Epithelial cell of proximal tubule (primary cell): ENCODE measurements around the gene PDE4DIP. TPM values are rescaled to one million over a fixed set of nuclear protein-coding genes. Genes with fewer than 3 reads are reported as not detected.
"Not testable (repeated sequence)": the region's sequence is repeated elsewhere in the genome, so short reads cannot be mapped to it uniquely, and the experiment has no call there.

Source experiments
- DNase-seq: peaks from one replicate; pipeline ENCODE4 v3.0.0-alpha.2; 2011; ENCODE audit warnings: low read depth
- H3K4me3 ChIP-seq: 2 replicates; pipeline ENCODE4 v1.5.1; 2011; ENCODE audit warnings: low read depth, mild to moderate bottlenecking, low read length
- total RNA-seq: library from RNA; depleted of rRNA; stranded (reverse); fragments of >200 nt; gene quantifications from 2 replicates; pipeline ENCODE4 v1.2.3, GENCODE V29; 2015

PDE4DIP gene
- total RNA-seq, 1 donor from 2014 or later, result 9.9 TPM

- not testable (repeated sequence) for H3K4me3 ChIP-seq, DNase-seq
Observed at GRCh38 chr1:148862590-148862989, 18.4 kb downstream of the PDE4DIP start.

DNA sequence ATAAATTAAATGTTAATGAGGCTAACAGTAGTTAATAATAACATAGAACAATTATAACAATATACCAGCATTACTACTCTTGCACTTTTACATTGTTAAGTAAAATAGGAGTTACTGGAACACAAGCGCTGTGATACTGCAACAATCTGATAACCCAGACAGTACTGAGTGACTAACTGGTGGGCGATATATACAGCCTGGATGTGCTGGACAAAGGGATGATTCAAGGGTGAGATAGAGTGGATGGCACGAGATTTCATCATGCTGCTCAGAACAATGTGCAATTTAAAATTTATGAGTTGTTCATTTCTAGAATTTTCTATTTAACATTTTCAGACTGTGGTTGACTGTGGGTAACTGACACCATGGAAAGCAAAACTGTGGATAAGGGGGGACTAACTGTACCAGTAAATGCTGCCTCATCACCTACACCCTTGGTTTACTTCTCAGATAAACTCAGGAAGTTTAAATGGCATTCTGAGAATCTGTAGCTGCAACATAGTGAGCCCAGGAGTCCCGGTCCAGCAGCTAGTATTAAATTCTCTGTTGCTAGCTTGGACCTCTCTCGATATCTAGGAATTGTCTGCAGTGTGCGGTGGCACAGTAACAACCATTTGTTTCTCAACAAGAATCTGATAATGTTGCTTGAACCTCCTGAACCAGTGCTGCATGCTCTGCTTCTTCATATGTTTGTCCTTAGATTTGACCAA is 24.9 kb downstream of the PDE4DIP start:
- not testable (repeated sequence) for H3K4me3 ChIP-seq, DNase-seq

- DNase-seq, H3K4me3 ChIP-seq: not testable (repeated sequence)
Observed at GRCh38 chr1:148869634-148869961, 25.4 kb downstream of the PDE4DIP start.

DNA sequence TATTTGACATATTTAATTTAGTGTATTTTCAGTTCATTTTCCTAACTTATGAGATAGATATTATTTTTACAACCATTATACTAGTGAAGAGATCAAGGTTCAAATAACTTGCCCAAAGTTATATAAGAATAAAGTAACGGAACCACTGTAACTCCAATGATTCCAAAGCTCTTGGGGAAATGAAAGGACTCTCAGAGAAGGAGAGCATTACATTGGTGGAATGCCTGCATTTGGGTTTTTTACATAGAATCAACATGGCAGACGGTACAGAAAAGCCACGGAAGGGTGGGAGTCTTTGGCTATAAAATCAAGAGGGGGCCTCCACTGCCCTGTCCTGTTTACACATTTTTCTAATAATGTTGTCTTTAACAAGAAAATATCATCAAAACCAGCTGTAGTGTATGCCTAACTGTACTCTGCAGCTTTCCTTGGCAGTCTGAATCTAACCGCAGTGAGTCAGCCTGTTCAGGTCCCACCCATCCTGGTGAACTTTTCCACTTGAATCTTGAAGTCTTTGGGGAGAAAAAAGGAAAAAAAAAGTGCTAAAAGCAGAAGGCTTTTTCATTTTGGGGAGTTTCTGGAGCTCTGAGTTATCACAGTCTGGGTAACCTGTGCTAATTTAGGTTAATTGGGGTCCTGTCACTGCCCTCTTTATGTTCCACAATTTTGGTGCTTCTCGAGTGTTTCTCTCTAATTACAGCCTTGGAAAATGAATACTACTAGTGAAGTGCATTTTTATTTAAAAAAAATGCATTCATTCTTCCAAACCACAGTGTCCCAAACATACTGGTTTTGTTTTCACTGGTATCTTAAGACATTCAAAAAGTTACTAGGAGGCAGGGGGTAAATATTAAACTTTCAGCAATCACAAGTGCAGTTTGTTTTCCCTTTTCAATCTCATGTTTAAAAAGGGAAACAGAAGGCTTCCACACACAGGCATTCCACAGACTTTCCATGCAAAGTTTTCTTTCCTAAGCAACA is 30.5 kb downstream of the PDE4DIP start:
- not testable (repeated sequence) for H3K4me3 ChIP-seq, DNase-seq

- DNase-seq, H3K4me3 ChIP-seq: not testable (repeated sequence)
Observed at GRCh38 chr1:148879812-148880416, 35.7 kb downstream of the PDE4DIP start.

GRCh38 chr1:148881261-148881660 is 37.0 kb downstream of the PDE4DIP start:
- H3K4me3 ChIP-seq, DNase-seq: not testable (repeated sequence)

DNA sequence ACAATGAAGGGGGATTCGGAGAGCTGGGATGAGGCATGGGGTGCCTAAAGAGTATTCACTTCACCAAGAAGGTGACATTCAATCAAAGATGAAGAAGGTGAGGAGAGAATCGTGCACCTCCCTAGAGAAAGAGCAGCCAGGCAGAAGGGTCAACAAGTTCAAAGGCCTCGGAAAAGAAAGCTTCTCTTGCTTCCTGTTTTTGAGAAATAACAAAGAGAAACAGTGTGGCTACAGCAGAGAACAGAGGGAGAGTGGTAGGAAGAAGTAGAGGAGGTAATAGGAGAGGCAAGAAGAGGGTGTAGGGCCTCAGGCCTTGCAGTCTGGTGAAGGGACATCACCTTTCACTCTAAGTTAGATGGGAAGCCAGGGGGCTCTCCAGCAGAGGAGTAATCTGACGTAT is 41.0 kb downstream of the PDE4DIP start:
- DNase-seq, H3K4me3 ChIP-seq: not testable (repeated sequence)

GRCh38 chr1:148886293-148886692 is 42.1 kb downstream of the PDE4DIP start:
- H3K4me3 ChIP-seq, DNase-seq: not testable (repeated sequence)

DNA sequence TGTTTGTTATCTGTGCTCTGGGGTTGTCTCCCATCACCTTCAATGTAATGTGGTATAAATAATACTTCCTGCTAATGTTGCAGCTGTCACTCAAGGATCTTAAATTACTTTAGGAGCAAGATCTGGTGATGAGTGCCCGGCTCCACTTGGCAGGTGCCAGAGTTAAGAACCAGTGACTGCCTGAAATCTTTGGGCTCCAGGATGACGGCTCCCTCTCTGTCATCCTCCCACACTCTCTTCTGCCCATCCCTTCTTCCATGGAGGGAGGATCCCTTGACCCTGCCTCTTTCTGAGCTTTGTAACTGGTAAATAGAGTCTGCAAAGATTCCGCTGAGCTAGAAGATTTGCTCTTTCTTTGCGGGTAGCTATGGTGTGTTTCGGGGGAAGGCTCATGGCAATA is 44.4 kb downstream of the PDE4DIP start:
- not testable (repeated sequence) for DNase-seq

DNA sequence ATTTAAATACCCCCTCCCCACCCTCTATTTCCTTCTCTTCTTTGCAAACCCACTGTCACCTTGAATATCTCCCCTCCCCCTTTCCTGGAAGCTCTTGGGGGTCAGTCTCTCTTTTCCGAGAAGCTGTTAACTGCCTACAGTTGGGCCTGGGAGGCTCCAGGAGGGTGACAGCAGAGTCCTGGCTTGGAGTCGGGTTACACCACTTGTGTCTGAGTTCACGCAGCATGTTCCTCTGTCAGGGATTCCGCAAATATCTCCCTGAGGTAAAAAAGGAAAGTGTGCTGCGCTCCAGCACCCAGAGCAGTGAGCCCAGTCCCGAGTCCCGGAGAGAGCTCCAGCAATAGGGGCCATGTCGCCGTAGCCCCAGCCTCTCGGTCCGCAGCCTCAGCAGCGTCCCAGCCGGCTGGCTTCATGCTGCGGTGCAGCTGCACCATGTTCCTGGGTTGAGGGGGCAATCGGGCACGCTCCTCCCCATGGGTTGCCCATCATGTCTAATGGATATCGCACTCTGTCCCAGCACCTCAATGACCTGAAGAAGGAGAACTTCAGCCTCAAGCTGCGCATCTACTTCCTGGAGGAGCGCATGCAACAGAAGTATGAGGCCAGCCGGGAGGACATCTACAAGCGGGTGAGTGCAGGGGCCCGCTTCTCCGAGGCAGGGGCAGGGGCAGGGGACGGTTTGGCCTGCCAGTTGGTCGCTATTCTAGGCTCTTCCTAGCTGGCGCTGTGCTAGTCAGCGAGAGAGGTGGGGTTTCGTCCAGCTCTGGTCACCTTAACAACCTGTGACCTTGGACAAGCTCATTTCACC is 45.2 kb downstream of the PDE4DIP start:
- H3K4me3 ChIP-seq, DNase-seq: not testable (repeated sequence)

More for the DNA sequence above, 44.4 kb downstream of the PDE4DIP start:
- not testable (repeated sequence) for H3K4me3 ChIP-seq

- not testable (repeated sequence) for DNase-seq, H3K4me3 ChIP-seq
Observed at GRCh38 chr1:148890075-148890568, 45.9 kb downstream of the PDE4DIP start.

DNA sequence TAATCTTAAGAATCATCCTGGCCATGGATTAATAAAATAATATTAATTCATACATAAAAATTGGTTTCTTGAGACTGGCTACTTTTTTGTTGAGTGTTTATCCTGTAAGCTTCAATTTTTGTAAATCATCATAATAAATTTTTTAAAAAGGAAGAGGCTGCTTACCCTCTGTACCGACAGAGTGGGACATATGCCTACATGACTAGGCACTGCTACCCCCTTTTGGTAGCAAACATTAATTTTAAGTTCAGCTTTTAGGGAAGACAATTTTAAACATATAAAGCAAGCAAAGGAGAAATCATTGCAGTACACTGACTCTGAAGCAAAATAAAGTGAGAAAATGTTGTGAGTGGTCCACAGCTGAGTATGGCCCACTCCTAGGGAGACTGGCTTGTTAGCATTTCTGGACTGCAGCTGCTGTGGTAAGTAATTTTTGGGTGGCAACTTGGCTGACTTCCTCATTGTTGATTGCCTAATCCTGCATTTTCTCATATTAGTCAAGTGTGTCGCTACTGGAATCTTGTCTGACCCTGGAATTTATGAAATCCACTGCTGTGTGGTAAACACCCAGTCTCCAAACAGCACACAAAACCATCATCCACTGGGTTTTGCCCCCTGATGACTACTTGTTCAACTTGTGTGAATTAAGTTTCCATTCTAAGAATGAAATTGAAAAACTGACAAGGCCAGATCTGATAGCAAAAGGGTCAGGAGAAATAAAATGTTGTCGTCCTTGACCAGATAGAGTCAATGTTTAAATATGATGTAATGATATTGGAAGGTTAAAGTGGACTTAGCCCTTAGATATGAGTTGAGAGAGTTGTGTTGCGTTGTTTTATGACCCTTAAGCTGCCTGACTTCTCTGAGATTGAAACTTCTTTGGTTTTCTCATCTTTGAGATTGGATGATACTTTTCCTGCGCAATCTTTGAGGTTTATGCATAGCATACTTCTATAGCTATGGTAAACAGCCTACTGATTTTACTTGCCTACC is 50.4 kb downstream of the PDE4DIP start:
- DNase-seq, H3K4me3 ChIP-seq: not testable (repeated sequence)

DNA sequence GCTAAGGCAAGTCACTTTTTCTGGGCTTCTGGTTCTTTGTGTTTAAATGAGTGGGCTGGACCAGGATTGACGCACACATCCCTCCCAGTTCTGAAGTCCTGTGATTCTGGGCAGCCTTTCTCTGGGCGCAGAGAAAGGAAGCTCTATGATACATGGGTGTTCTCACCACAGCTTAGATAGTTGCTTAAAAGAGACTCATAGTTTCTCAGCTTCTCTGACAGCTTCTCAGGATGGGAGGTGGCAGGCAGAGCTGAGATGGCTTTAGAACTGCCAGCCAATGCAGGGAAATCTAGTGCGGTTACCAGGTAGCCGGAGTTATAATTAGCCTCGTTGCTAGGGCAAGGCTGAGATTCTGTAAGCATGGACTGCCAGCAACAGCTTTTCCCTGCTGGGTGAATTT is 55.8 kb downstream of the PDE4DIP start:
- not testable (repeated sequence) for H3K4me3 ChIP-seq, DNase-seq

DNA sequence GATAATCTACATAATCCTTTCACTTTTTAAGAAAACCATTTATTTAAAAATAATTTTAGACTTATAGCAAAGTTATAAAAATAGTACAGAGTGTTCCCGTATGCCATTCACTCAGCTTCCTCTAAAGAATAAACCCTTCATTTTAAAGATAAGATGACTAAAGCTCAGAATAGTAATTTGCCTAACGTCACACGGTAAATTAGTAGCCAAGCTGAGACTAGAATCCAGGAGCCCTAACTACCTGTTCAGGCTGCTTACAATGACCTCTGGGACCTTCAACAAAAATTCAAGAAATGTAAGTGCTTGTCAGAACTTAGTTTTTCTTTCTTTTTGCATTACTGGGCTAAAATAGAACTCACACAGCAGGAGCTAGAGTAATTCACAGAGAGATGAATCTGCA is 56.5 kb downstream of the PDE4DIP start:
- DNase-seq, H3K4me3 ChIP-seq: not testable (repeated sequence)

DNA sequence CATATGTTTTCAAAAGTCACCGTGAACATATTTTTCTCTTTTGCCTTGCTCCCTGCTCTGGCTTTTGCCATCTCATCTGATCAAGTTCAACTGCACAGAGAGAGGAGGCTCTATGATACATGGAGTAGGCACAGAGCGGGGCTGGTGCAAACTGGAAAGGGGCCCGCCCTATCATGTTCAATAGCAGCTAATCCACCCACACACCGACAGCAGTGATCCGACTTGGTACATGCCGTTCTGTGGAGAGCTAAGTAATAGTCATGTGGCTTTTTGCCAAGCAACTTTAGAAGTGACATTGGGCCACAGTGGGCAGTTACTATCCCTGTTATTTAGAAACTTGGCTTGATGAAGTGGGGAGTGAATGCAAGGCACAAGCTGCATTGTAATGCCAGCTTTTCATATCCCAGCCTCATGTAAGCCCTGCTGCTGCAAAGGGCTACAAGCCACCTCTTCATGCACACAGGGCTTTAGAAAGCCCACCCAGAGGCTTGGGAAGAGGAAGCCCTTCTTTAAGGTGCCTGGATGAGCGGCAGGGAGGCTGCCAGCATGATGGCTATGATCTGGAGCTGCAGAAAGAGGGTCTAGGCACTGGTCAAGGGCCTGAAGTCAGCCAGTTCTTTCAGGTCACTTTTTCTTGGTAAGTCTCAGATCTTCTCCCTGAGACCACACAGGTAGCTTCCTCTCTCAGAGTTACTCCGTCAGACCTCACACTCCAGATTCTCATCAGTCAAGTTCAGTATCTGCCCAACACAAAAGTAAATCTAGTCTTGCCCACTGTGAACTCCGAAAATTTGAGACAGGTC is 57.1 kb downstream of the PDE4DIP start:
- H3K4me3 ChIP-seq, DNase-seq: not testable (repeated sequence)

- not testable (repeated sequence) for H3K4me3 ChIP-seq, DNase-seq
Observed at GRCh38 chr1:148901953-148902341, 57.7 kb downstream of the PDE4DIP start.
